WTC11 (cell line): ENCODE measurements around the gene TUBGCP2.

Source experiments
- AFF4 ChIP-seq: sonication (generic); formaldehyde crosslinking; IDR thresholded peaks from 2 replicates; pipeline ENCODE4 v1.8.1; 2023; ENCODE audit warnings: mild to moderate bottlenecking, missing genetic modification reagents, borderline replicate concordance
- E2F4 ChIP-seq: sonication (generic); formaldehyde crosslinking; IDR thresholded peaks from 2 replicates; pipeline ENCODE4 v1.8.1; 2022; ENCODE audit warnings: low read depth, mild to moderate bottlenecking, moderate library complexity, missing genetic modification reagents, borderline replicate concordance
- FOXP4 ChIP-seq: sonication (generic); formaldehyde crosslinking; IDR thresholded peaks from 2 replicates; pipeline ENCODE4 v1.8.0; 2022; ENCODE audit warnings: mild to moderate bottlenecking, missing genetic modification reagents
- JUN ChIP-seq: sonication (generic); formaldehyde crosslinking; IDR thresholded peaks from 2 replicates; pipeline ENCODE4 v1.8.0; 2023; ENCODE audit warnings: mild to moderate bottlenecking, missing genetic modification reagents
- SP1 ChIP-seq: sonication (generic); formaldehyde crosslinking; conservative IDR thresholded peaks from 2 replicates; pipeline ENCODE4 v1.8.1; 2022; ENCODE audit warnings: missing genetic modification reagents
- USF1 ChIP-seq: sonication (generic); formaldehyde crosslinking; IDR thresholded peaks from 2 replicates; pipeline ENCODE4 v1.8.0; 2022; ENCODE audit warnings: mild to moderate bottlenecking, missing genetic modification reagents
- ZNF423 ChIP-seq: fragments of 250-450 bp; sonication (Bioruptor Pico); IDR thresholded peaks from 2 replicates; pipeline ENCODE4 v2.1.2; 2022; ENCODE audit warnings: mild to moderate bottlenecking, moderate library complexity
- TF ChIP-seq, protein P1 (sequence below): fragments of 200-600 bp; IDR thresholded peaks from 2 replicates; pipeline ENCODE4 v1.8.0; 2022; ENCODE audit warnings: antibody characterized with exemption

- TF ChIP-seq, protein P1, sequence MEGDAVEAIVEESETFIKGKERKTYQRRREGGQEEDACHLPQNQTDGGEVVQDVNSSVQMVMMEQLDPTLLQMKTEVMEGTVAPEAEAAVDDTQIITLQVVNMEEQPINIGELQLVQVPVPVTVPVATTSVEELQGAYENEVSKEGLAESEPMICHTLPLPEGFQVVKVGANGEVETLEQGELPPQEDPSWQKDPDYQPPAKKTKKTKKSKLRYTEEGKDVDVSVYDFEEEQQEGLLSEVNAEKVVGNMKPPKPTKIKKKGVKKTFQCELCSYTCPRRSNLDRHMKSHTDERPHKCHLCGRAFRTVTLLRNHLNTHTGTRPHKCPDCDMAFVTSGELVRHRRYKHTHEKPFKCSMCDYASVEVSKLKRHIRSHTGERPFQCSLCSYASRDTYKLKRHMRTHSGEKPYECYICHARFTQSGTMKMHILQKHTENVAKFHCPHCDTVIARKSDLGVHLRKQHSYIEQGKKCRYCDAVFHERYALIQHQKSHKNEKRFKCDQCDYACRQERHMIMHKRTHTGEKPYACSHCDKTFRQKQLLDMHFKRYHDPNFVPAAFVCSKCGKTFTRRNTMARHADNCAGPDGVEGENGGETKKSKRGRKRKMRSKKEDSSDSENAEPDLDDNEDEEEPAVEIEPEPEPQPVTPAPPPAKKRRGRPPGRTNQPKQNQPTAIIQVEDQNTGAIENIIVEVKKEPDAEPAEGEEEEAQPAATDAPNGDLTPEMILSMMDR = no peak
- TF ChIP-seq E2F4 (CRISPR knock-in tag) = no peak
- TF ChIP-seq ZNF423 = peak; percentile 95
- peak; percentile 42; the same call in 1 of the 2 replicates for TF ChIP-seq USF1 (CRISPR knock-in tag)
- peak; percentile 85 for TF ChIP-seq SP1 (CRISPR knock-in tag)
- TF ChIP-seq JUN (CRISPR knock-in tag) = no peak
- TF ChIP-seq AFF4 (CRISPR knock-in tag) = no peak
- TF ChIP-seq FOXP4 (CRISPR knock-in tag) = no peak
Measured at GRCh38 chr10:133357285-133358161, 48.9 kb upstream of the TUBGCP2 start, which contains the start of gene FUOM.
